NCI-H146 (cell line): ENCODE results near the gene NOTCH2NLA.
"Not testable (repeated sequence)": the region's sequence is repeated elsewhere in the genome, so short reads cannot be mapped to it uniquely, and the experiment has no call there.

Experiments
- DNase-seq: peaks from one replicate; lab custom pipeline; 2025; lab: John Stamatoyannopoulos, UW

The NOTCH2NLA gene

GRCh38 chr1:146228710-146229477, at the start of gene NOTCH2NLA:
NOTCH2NLA (minus strand) TSS chr1:146229021; CDS start chr1:146189337, 39,684 bp downstream.
- not testable (repeated sequence) for DNase-seq

- DNase-seq = not testable (repeated sequence)
Measured at GRCh38 chr1:146278346-146278745, 49.5 kb upstream of the NOTCH2NLA start.

- not testable (repeated sequence) for DNase-seq
Measured at GRCh38 chr1:146277087-146277486, 48.3 kb upstream of the NOTCH2NLA start.

- DNase-seq = not testable (repeated sequence)
Measured at GRCh38 chr1:146274083-146274482, 45.3 kb upstream of the NOTCH2NLA start.

- not testable (repeated sequence) for DNase-seq
Measured at GRCh38 chr1:146273194-146273593, 44.4 kb upstream of the NOTCH2NLA start.

- DNase-seq = not testable (repeated sequence)
Measured at GRCh38 chr1:146272734-146273133, 43.9 kb upstream of the NOTCH2NLA start.

GRCh38 chr1:146271977-146272376, 43.2 kb upstream of the NOTCH2NLA start:
- not testable (repeated sequence) for DNase-seq

- DNase-seq = not testable (repeated sequence)
Measured at GRCh38 chr1:146270129-146270528, 41.3 kb upstream of the NOTCH2NLA start.

- not testable (repeated sequence) for DNase-seq
Measured at GRCh38 chr1:146266179-146266748, 37.4 kb upstream of the NOTCH2NLA start.

GRCh38 chr1:146264761-146265160, 35.9 kb upstream of the NOTCH2NLA start:
- DNase-seq = not testable (repeated sequence)

- not testable (repeated sequence) for DNase-seq
Measured at GRCh38 chr1:146260006-146260730, 31.3 kb upstream of the NOTCH2NLA start.

- DNase-seq = not testable (repeated sequence)
Measured at GRCh38 chr1:146257992-146258552, 29.3 kb upstream of the NOTCH2NLA start.

GRCh38 chr1:146254569-146255197, 25.9 kb upstream of the NOTCH2NLA start:
- DNase-seq = not testable (repeated sequence)

- DNase-seq = not testable (repeated sequence)
Measured at GRCh38 chr1:146253249-146253855, 24.5 kb upstream of the NOTCH2NLA start.

GRCh38 chr1:146251523-146251922, 22.7 kb upstream of the NOTCH2NLA start:
- not testable (repeated sequence) for DNase-seq

GRCh38 chr1:146248643-146249042, 19.8 kb upstream of the NOTCH2NLA start:
- DNase-seq = not testable (repeated sequence)

- not testable (repeated sequence) for DNase-seq
Measured at GRCh38 chr1:146236626-146237025, 7.8 kb upstream of the NOTCH2NLA start.

- DNase-seq = not testable (repeated sequence)
Measured at GRCh38 chr1:146236026-146236601, 7.3 kb upstream of the NOTCH2NLA start.

GRCh38 chr1:146228144-146228682, 608 bp downstream of the NOTCH2NLA start:
- DNase-seq = not testable (repeated sequence)

GRCh38 chr1:146174531-146174930, 54.3 kb downstream of the NOTCH2NLA start:
- not testable (repeated sequence) for DNase-seq

- not testable (repeated sequence) for DNase-seq
Measured at GRCh38 chr1:146167740-146168139, 61.1 kb downstream of the NOTCH2NLA start.
